Neural cell (in vitro differentiated cells): ENCODE results near the gene ALDH3A2. TPM values are rescaled to one million over a fixed set of nuclear protein-coding genes. Genes with fewer than 3 reads are reported as not detected.
"Not testable (repeated sequence)": the region's sequence is repeated elsewhere in the genome, so short reads cannot be mapped to it uniquely, and the experiment has no call there.

Experiments used
- H2AFZ ChIP-seq: fragments of 200-600, 300-800 bp; sonication (generic), shearing (Covaris generic); 2 replicates; pipeline ENCODE4 v1.6.0; 2014; ENCODE audit warnings: low read depth, mild to moderate bottlenecking, antibody characterized with exemption, low read length, moderate library complexity
- H3F3A ChIP-seq: fragments of 200-600 bp; shearing (Covaris generic); 2 replicates; pipeline ENCODE4 v1.6.1; 2016; ENCODE audit warnings: mild to moderate bottlenecking, moderate library complexity, mixed read lengths, antibody characterized with exemption, low read length; ENCODE audit not compliant: insufficient read depth, poor library complexity, severe bottlenecking
- H3K27ac ChIP-seq: fragments of 200-600, 300-800 bp; sonication (generic), shearing (Covaris generic); 2 replicates; pipeline ENCODE4 v1.5.1; 2014; ENCODE audit warnings: mild to moderate bottlenecking, low read length, moderate library complexity
- H3K27me3 ChIP-seq: fragments of 300-800, 200-600 bp; sonication (generic), shearing (Covaris generic); 2 replicates; pipeline ENCODE4 v1.6.0; 2014; ENCODE audit warnings: mild to moderate bottlenecking, low read depth, low read length, moderate library complexity; ENCODE audit not compliant: insufficient read depth
- H3K36me3 ChIP-seq: fragments of 300-800, 200-600 bp; sonication (generic), shearing (Covaris generic); 2 replicates; pipeline ENCODE4 v1.5.1; 2014; ENCODE audit warnings: mild to moderate bottlenecking, antibody characterized with exemption, low read length, moderate library complexity; ENCODE audit not compliant: insufficient read depth
- H3K4me2 ChIP-seq: fragments of 300-800, 200-600 bp; sonication (generic), shearing (Covaris generic); 2 replicates; pipeline ENCODE4 v1.6.0; 2014; ENCODE audit warnings: mild to moderate bottlenecking, low read length
- H3K4me3 ChIP-seq: fragments of 300-800, 200-600 bp; sonication (generic), shearing (Covaris generic); 2 replicates; pipeline ENCODE4 v1.5.1; 2014; ENCODE audit warnings: mild to moderate bottlenecking, low read length, moderate library complexity
- H3K79me2 ChIP-seq: fragments of 200-600 bp; shearing (Covaris generic); replicated peaks from 2 replicates; pipeline ENCODE4 v1.6.0; 2014; ENCODE audit warnings: mild to moderate bottlenecking, low read length, moderate library complexity; ENCODE audit not compliant: insufficient read depth
- H3K9ac ChIP-seq: fragments of 300-800, 200-600 bp; sonication (generic), shearing (Covaris generic); 2 replicates; pipeline ENCODE4 v1.6.1; 2016; ENCODE audit warnings: mild to moderate bottlenecking, low read length, mixed read lengths
- H3K9me2 ChIP-seq: fragments of 200-600 bp; shearing (Covaris generic); 2 replicates; pipeline ENCODE4 v1.6.1; 2016; ENCODE audit warnings: mild to moderate bottlenecking, low read length, mixed read lengths; ENCODE audit not compliant: insufficient read depth
- H3K9me3 ChIP-seq: fragments of 200-600, 300-800 bp; sonication (generic), shearing (Covaris generic); 2 replicates; pipeline ENCODE4 v1.6.1; 2016; ENCODE audit warnings: mild to moderate bottlenecking, mixed run types, low read length, moderate library complexity, mixed read lengths
- H4K20me1 ChIP-seq: fragments of 200-600 bp; shearing (Covaris generic); 2 replicates; pipeline ENCODE4 v1.6.1; 2016; ENCODE audit warnings: mild to moderate bottlenecking, mixed run types; ENCODE audit not compliant: insufficient read depth
- CTCF ChIP-seq: fragments of 450-650 bp; IDR thresholded peaks from 2 replicates; pipeline ENCODE4 v1.5.1; 2014; ENCODE audit warnings: antibody characterized with exemption, mild to moderate bottlenecking, moderate library complexity; ENCODE audit not compliant: poor library complexity, severe bottlenecking
- EP300 ChIP-seq: fragments of 450-650 bp; conservative IDR thresholded peaks from 2 replicates; pipeline ENCODE4 v1.6.1; 2014; ENCODE audit warnings: antibody characterized with exemption, mild to moderate bottlenecking, moderate library complexity; ENCODE audit not compliant: poor library complexity, severe bottlenecking
- EZH2 ChIP-seq: fragments of 200-600, 300-800 bp; shearing (Covaris generic), sonication (generic); IDR thresholded peaks from 2 replicates; pipeline ENCODE4 v1.6.1; 2014; ENCODE audit warnings: antibody characterized with exemption, low read length, borderline replicate concordance, mild to moderate bottlenecking; ENCODE audit not compliant: insufficient read depth, poor library complexity, severe bottlenecking
- MXI1 ChIP-seq: fragments of 450-650 bp; conservative IDR thresholded peaks from 2 replicates; pipeline ENCODE4 v1.6.1; 2014; ENCODE audit warnings: antibody characterized with exemption, mild to moderate bottlenecking; ENCODE audit not compliant: poor library complexity, severe bottlenecking
- POLR2AphosphoS5 ChIP-seq: IDR thresholded peaks from 2 replicates; pipeline ENCODE4 v1.6.1; 2012
- RAD21 ChIP-seq: fragments of 450-650 bp; conservative IDR thresholded peaks from 2 replicates; pipeline ENCODE4 v1.6.1; 2014; ENCODE audit warnings: antibody characterized with exemption, mild to moderate bottlenecking, moderate library complexity
- SMC3 ChIP-seq: fragments of 450-650 bp; conservative IDR thresholded peaks from 2 replicates; pipeline ENCODE4 v1.6.1; 2014; ENCODE audit warnings: antibody characterized with exemption, mild to moderate bottlenecking, moderate library complexity; ENCODE audit not compliant: poor library complexity
- TAF1 ChIP-seq: IDR thresholded peaks from 2 replicates; pipeline ENCODE4 v1.6.1; 2012; ENCODE audit warnings: low read depth
- polyA plus RNA-seq: library from polyadenylated mRNA; depleted of rRNA; stranded (reverse); fragments of >200 nt; gene quantifications from 2 replicates; pipeline ENCODE4 v1.2.3, GENCODE V29; 2014
- TF ChIP-seq, protein P1 (sequence below): IDR thresholded peaks from 2 replicates; pipeline ENCODE4 v1.6.1; 2012; ENCODE audit warnings: borderline replicate concordance

Gene ALDH3A2
- polyA plus RNA-seq, 1 donor from 2014 or later, result 51.2 TPM

GRCh38 chr17:19664821-19665181, 16.2 kb downstream of the ALDH3A2 start:
- H3K4me2 ChIP-seq, result no peak overlapping the region
- TF ChIP-seq, protein P1, sequence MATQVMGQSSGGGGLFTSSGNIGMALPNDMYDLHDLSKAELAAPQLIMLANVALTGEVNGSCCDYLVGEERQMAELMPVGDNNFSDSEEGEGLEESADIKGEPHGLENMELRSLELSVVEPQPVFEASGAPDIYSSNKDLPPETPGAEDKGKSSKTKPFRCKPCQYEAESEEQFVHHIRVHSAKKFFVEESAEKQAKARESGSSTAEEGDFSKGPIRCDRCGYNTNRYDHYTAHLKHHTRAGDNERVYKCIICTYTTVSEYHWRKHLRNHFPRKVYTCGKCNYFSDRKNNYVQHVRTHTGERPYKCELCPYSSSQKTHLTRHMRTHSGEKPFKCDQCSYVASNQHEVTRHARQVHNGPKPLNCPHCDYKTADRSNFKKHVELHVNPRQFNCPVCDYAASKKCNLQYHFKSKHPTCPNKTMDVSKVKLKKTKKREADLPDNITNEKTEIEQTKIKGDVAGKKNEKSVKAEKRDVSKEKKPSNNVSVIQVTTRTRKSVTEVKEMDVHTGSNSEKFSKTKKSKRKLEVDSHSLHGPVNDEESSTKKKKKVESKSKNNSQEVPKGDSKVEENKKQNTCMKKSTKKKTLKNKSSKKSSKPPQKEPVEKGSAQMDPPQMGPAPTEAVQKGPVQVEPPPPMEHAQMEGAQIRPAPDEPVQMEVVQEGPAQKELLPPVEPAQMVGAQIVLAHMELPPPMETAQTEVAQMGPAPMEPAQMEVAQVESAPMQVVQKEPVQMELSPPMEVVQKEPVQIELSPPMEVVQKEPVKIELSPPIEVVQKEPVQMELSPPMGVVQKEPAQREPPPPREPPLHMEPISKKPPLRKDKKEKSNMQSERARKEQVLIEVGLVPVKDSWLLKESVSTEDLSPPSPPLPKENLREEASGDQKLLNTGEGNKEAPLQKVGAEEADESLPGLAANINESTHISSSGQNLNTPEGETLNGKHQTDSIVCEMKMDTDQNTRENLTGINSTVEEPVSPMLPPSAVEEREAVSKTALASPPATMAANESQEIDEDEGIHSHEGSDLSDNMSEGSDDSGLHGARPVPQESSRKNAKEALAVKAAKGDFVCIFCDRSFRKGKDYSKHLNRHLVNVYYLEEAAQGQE, result no peak
- TF ChIP-seq EZH2, result no peak
- TF ChIP-seq TAF1, result no peak
- no peak for TF ChIP-seq CTCF
- TF ChIP-seq POLR2AphosphoS5, result no peak
- TF ChIP-seq SMC3, result no peak
- no peak for TF ChIP-seq MXI1
- TF ChIP-seq RAD21, result no peak
- TF ChIP-seq EP300, result no peak
- no peaks in the 10 kb centered on the region for H3K36me3 ChIP-seq

DNA sequence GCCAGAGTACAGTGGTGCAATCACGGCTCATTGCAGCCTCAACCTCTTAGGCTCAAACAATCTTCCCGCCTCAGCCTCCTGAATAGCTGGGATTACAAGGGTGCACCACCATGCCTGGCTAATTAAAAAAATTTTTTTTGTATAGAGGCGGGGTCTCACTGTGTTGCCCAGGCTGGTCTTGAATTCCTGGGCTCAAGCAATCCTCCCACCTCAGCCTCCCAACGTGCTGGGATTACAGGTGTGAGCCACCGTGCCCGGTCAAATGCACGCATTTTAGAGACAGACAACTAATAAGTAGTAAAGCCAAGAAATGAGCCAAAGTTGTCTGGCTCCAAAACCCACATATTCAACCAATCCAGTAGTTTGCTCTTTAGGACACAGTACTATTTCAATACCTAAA, 21.1 kb downstream of the ALDH3A2 start:
- H3K79me2 ChIP-seq, H3K9me2 ChIP-seq, H3K4me2 ChIP-seq, H3K9me3 ChIP-seq, H3K27me3 ChIP-seq, H3K27ac ChIP-seq, H3K36me3 ChIP-seq, H2AFZ ChIP-seq, H3F3A ChIP-seq, H4K20me1 ChIP-seq, H3K4me3 ChIP-seq, H3K9ac ChIP-seq: not testable (repeated sequence)

More at GRCh38 chr17:19664821-19665181, 16.2 kb downstream of the ALDH3A2 start:
- Histone ChIP-seq H2AFZ (no peak overlapping the region), H4K20me1 (no peaks in the 10 kb centered on the region), H3K4me3 (no peak overlapping the region), H3K9ac (no peak overlapping the region), H3K27ac (no peak overlapping the region), H3F3A (no peaks in the 10 kb centered on the region), H3K9me2 (no peaks in the 10 kb centered on the region), H3K79me2 (no peaks in the 10 kb centered on the region), H3K9me3 (no peaks in the 10 kb centered on the region), H3K27me3 (no peaks in the 10 kb centered on the region)

- no peaks in the 10 kb centered on the region for H3F3A ChIP-seq
- H3K4me2 ChIP-seq, result no peak overlapping the region
- H3K79me2 ChIP-seq, result no peaks in the 10 kb centered on the region
- no peaks in the 10 kb centered on the region for H3K9me2 ChIP-seq
- H4K20me1 ChIP-seq, result no peaks in the 10 kb centered on the region
- H3K9ac ChIP-seq, result no peak overlapping the region
- no peaks in the 10 kb centered on the region for H3K9me3 ChIP-seq
- H2AFZ ChIP-seq, result no peak overlapping the region
- H3K27ac ChIP-seq, result no peak overlapping the region
- H3K4me3 ChIP-seq, result no peak overlapping the region
- no peaks in the 10 kb centered on the region for H3K27me3 ChIP-seq
- TF ChIP-seq CTCF (no peak), EP300 (no peak), EZH2 (no peak), SMC3 (no peak), POLR2AphosphoS5 (no peak), MXI1 (no peak), RAD21 (no peak), TAF1 (no peak)
- TF ChIP-seq, protein P1, result no peak
- H3K36me3 ChIP-seq, result peaks cover 3% of the 10 kb centered on the region
Observed at GRCh38 chr17:19670908-19671307, 22.4 kb downstream of the ALDH3A2 start.
